ENCODE data around the gene GNAS-AS1.

DNA sequence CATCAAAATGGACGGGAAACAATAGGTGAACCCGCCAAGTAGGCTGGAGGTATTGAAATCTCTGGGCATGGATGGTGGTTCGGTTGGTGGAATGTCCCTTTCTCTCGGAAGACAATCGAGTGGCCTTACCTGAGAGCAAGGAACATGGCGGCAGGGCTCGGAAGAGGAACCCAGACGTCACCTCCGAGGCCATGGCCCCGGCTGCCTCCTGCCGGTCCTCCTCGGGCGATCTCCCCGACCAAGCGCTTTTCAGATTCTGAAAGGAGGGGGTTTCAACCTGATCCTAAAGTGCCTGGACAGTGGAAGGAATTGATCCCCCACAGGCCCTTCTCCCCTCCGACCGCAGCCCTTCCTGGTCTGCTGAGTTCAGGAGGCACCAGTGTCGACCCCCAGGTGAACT, 47.2 kb downstream of the GNAS-AS1 start:
- TF ChIP-seq, protein P1, sequence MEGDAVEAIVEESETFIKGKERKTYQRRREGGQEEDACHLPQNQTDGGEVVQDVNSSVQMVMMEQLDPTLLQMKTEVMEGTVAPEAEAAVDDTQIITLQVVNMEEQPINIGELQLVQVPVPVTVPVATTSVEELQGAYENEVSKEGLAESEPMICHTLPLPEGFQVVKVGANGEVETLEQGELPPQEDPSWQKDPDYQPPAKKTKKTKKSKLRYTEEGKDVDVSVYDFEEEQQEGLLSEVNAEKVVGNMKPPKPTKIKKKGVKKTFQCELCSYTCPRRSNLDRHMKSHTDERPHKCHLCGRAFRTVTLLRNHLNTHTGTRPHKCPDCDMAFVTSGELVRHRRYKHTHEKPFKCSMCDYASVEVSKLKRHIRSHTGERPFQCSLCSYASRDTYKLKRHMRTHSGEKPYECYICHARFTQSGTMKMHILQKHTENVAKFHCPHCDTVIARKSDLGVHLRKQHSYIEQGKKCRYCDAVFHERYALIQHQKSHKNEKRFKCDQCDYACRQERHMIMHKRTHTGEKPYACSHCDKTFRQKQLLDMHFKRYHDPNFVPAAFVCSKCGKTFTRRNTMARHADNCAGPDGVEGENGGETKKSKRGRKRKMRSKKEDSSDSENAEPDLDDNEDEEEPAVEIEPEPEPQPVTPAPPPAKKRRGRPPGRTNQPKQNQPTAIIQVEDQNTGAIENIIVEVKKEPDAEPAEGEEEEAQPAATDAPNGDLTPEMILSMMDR (IDR thresholded peaks at IDR 0.05), result no peak
- no peak for TF ChIP-seq EP300 (IDR thresholded peaks at IDR 0.05)
